Adrenal gland (tissue), 12 donors: ENCODE results near the gene CETN1. TPM values are rescaled to one million over a fixed set of nuclear protein-coding genes. Genes with fewer than 3 reads are reported as not detected.

Experiments used
- DNase-seq, 7 donors: peaks; one replicate each; pipeline ENCODE4 v3.0.0-alpha.2; 2019 to 2020
- H3K27ac ChIP-seq, 5 donors: fragments of 200-600 bp; sonication (generic) in 4 of 5; 1 replicate in 3 of 5; 2 replicates in 2 of 5; pipeline versions ENCODE4 v1.5.1 to v1.8.0; 2016 to 2020; ENCODE audit warnings: mild to moderate bottlenecking in 1 of 5
- H3K27me3 ChIP-seq: fragments of 200-600 bp; 2 replicates; pipeline ENCODE4 v1.8.0; 2021
- H3K36me3 ChIP-seq, 2 donors: fragments of 200-600 bp; replicated peaks in 1 of 2; 1 replicate in 1 of 2; 2 replicates in 1 of 2; pipeline versions ENCODE4 v1.5.1 to v1.8.0; 2018 to 2022
- H3K4me1 ChIP-seq, 2 donors: fragments of 200-600 bp; replicated peaks in 1 of 2; 1 replicate in 1 of 2; 2 replicates in 1 of 2; pipeline versions ENCODE4 v1.5.1 to v1.8.0; 2018 to 2021
- H3K4me3 ChIP-seq, 4 donors: fragments of 200-600 bp; sonication (generic) in 3 of 4; one replicate each; pipeline ENCODE4 v1.5.1; 2016 to 2018
- H3K9me3 ChIP-seq, 3 donors: fragments of 200-600 bp; sonication (generic) in 1 of 3; replicated peaks in 1 of 3; 1 replicate in 2 of 3; 2 replicates in 1 of 3; pipeline versions ENCODE4 v1.5.1 to v1.8.0; 2016 to 2021
- CTCF ChIP-seq, 6 experiments: fragments of 450-650 bp in 4 of 6; fragments of 200-600 bp in 2 of 6; sonication (generic) in 1 of 6; IDR thresholded peaks; 1 replicate in 5 of 6; 2 replicates in 1 of 6; pipeline versions ENCODE4 v1.5.1 to v1.8.0; 2016 to 2021; ENCODE audit warnings: antibody characterized with exemption in 6 of 6, mild to moderate bottlenecking in 2 of 6, moderate library complexity in 1 of 6
- POLR2A ChIP-seq, 2 donors: fragments of 450-650 bp; IDR thresholded peaks; one replicate each; pipeline ENCODE4 v1.6.1; 2017; ENCODE audit warnings: antibody characterized with exemption in 2 of 2, mild to moderate bottlenecking in 2 of 2, moderate library complexity in 1 of 2
- WGBS, 4 donors: extraction: QIAGEN DNeasy Blood & Tissue Kit in 2 of 4; methylation state at CpG; one replicate each; pipeline versions ENCODE4 v1.1.5 to v1.1.7; 2013 to 2017; 5-methylcytosine and 5-hydroxymethylcytosine counted together
- intact Hi-C, 2 donors: fragments of 100-400 bp; cut with DNase I; formaldehyde crosslinking; loops; one replicate each; pipeline versions ENCODE4 v1.14.1 to v1.15.0; 2022 to 2023
- polyA plus RNA-seq, 3 donors: library from polyadenylated mRNA; stranded (reverse); fragments of 200-250 nt in 2 of 3; fragments of 350-450 nt in 1 of 3; fragmentation: Illumina TruSeq in 1 of 3; extraction: RNeasy Lipid Tissue Mini Kit (QIAGEN cat#74804) in 1 of 3; gene quantifications; one replicate each; pipeline ENCODE4 v1.2.3, GENCODE V29; 2013 to 2014
- total RNA-seq, 9 donors: library from RNA; depleted of rRNA in 4 of 9; stranded (reverse); fragments of >200 nt in 4 of 9; fragments of 120-200 nt in 1 of 9; fragmentation: NEBNext Ultra II Directional in 1 of 9; extraction: Animal tissue kit (Norgen Biotek cat#: 25700) in 1 of 9; gene quantifications; one replicate each; pipeline versions ENCODE4 v1.1.0 to v1.2.4, GENCODE V29; 2013 to 2023
- donor health status: healthy with polysubstance abuse.
- donor health status: Bipolar disorder and iron deficiency.
- donor health status: DM: yes; HTN: yes; CAD: no.
- donor health status: DM: no; HTN: no; CAD: no.
- donor health status: DM: no; HTN: no; CAD: no.
- donor health status: DM: yes; HTN: yes; CAD: no.

The CETN1 gene
- total and polyA plus RNA-seq, 12 donors: not detected

GRCh38 chr18:574149-574860 lies 5.9 kb upstream of the CETN1 start:
- intact Hi-C loops: no loop called here
- H3K27me3 ChIP-seq: no peaks in the 10 kb centered on the region
- H3K4me1 ChIP-seq: no peaks in the 10 kb centered on the region
- no peak for TF ChIP-seq POLR2A (IDR thresholded peaks at IDR 0.05)
- TF ChIP-seq CTCF (IDR thresholded peaks at IDR 0.05): no peak
- no peak overlapping the region for H3K4me3 ChIP-seq
- WGBS, 4 donors: 55 to 59% (median 57%) methylated on average over 4 of the region's 4 CpGs
- no peak for DNase-seq
- no peaks in the 10 kb centered on the region for H3K9me3 ChIP-seq
- H3K36me3 ChIP-seq: no peaks in the 10 kb centered on the region
- H3K27ac ChIP-seq: no peak overlapping the region

GRCh38 chr18:574865-575645 lies 5.1 kb upstream of the CETN1 start:
- WGBS, 4 donors: 57 to 72% (median 61%) methylated on average over 5 of the region's 5 CpGs
- Histone ChIP-seq H3K9me3 (no peaks in the 10 kb centered on the region), H3K36me3 (no peaks in the 10 kb centered on the region), H3K27ac (no peak overlapping the region), H3K4me1 (no peaks in the 10 kb centered on the region), H3K27me3 (no peaks in the 10 kb centered on the region), H3K4me3 (no peak overlapping the region)
- TF ChIP-seq CTCF (IDR thresholded peaks at IDR 0.05) (no peak), POLR2A (IDR thresholded peaks at IDR 0.05) (no peak)
- intact Hi-C loops: no loop called here
- no peak for DNase-seq

- no peak for DNase-seq
- Histone ChIP-seq H3K9me3 (no peaks in the 10 kb centered on the region), H3K4me3 (no peak overlapping the region), H3K27me3 (no peaks in the 10 kb centered on the region), H3K36me3 (no peaks in the 10 kb centered on the region), H3K27ac (no peak overlapping the region), H3K4me1 (no peaks in the 10 kb centered on the region)
- 85 to 92% (median 87%) methylated on average over 9 of the region's 9 CpGs for WGBS, 4 donors
- TF ChIP-seq CTCF (IDR thresholded peaks at IDR 0.05) (no peak), POLR2A (IDR thresholded peaks at IDR 0.05) (no peak)
- intact Hi-C loops: no loop called here
Measured at GRCh38 chr18:576924-577323, 3.3 kb upstream of the CETN1 start.

- Histone ChIP-seq H3K4me1 (no peaks in the 10 kb centered on the region), H3K27me3 (no peaks in the 10 kb centered on the region), H3K36me3 (no peaks in the 10 kb centered on the region), H3K27ac (no peak overlapping the region), H3K4me3 (no peak overlapping the region), H3K9me3 (no peaks in the 10 kb centered on the region)
- DNase-seq: no peak
- TF ChIP-seq POLR2A (IDR thresholded peaks at IDR 0.05) (no peak), CTCF (IDR thresholded peaks at IDR 0.05) (no peak)
- 68 to 84% (median 81%) methylated on average over 4 of the region's 4 CpGs for WGBS, 4 donors
- intact Hi-C loops: no loop called here
Measured at GRCh38 chr18:577643-578375, 2.4 kb upstream of the CETN1 start.
